Right lung (tissue), 5 donors: Measurements from ENCODE around the gene PDGFRA. TPM values are rescaled to one million over a fixed set of nuclear protein-coding genes. Genes with fewer than 3 reads are reported as not detected.

ENCODE experiments used
- DNase-seq, 2 donors: peaks; one replicate each; pipeline ENCODE4 v3.0.0-alpha.2; 2013
- polyA plus RNA-seq, 5 donors: library from polyadenylated mRNA; unstranded; fragments of 120-200 nt; gene quantifications; one replicate each; pipeline versions ENCODE4 v1.2.1 to v1.2.3, GENCODE V29; 2013; ENCODE audit warnings: inconsistent platforms in 1 of 5, low replicate concordance in 1 of 5; ENCODE audit not compliant: insufficient read length in 5 of 5, insufficient read depth in 1 of 5

The PDGFRA gene
- polyA plus RNA-seq, 5 donors: 70.5 to 149 (median 125) TPM

GRCh38 chr4:54254116-54254914 lies 25.2 kb downstream of the PDGFRA start:
- peak in 1 of 2 donors; percentile 4 for DNase-seq

- peak in 1 of 2 donors; percentile 8 for DNase-seq
These were observed 25.8 kb downstream of the PDGFRA start for GRCh38 chr4:54254915-54255246.

GRCh38 chr4:54255881-54256280 lies 26.8 kb downstream of the PDGFRA start:
- DNase-seq: no peak

- no peak for DNase-seq
These were observed 27.7 kb downstream of the PDGFRA start for GRCh38 chr4:54256491-54257486.

DNA sequence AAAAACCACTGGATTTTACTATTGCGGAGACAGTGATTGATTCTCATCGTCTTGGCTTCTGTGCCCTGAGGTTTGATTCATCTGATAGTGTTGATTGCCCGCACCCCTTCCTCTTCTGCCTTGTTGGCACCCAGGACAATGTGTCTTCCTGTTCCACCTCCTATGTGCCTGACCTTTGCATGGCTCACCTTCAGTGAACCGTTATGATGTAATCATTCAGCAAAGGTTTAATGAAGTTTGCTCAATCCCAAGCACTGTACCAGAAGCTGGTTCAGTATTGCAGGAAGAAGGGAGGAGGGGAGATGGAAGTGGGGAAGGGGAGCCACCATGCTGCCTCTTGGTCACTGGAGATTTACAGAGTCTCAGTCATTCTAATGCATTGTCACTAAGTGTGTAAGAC lies 36.3 kb downstream of the PDGFRA start:
- no peak for DNase-seq

- no peak for DNase-seq
These were observed 39.1 kb downstream of the PDGFRA start for GRCh38 chr4:54268151-54268550.

DNA sequence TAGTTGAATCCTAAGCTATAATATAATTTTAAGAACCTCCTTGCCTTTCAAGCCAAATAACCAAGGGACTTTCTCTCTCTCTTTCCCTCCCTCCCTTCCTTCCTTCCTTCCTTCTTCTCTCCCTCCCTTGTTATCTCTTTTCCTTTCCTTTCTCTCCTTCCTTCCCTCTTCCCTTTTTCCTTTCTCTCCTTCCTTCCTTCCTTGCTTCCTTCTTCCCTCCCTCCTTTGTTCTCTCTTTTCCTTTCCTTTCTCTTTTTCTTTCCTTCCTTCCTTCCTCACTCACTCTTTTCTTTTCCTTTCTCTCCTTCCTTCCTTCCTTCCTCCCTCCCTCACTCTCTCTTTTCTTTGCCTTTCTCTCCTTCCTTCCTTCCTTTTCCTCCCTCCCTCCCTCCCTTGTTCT lies 42.4 kb downstream of the PDGFRA start:
- no peak for DNase-seq

GRCh38 chr4:54272051-54272450 lies 43.0 kb downstream of the PDGFRA start:
- no peak for DNase-seq

DNA sequence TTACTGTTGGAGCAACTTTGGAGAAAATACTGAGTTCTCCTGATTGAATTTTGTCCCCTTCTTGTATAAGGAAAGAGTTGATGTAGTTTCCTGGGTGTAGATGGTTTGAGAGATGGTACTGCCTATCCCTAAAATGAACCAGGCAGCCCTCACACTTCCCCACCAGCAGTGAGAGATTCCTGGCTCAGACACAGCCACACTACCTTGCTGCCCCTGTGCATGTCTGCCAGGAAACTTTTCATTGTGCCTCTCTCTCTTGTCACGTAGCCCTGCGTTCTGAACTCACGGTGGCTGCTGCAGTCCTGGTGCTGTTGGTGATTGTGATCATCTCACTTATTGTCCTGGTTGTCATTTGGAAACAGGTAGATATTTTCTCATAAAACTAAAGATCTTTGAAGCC lies 45.2 kb downstream of the PDGFRA start:
- no peak for DNase-seq

- no peak for DNase-seq
These were observed 45.9 kb downstream of the PDGFRA start for GRCh38 chr4:54274795-54275665.

- DNase-seq: no peak
These were observed 47.7 kb downstream of the PDGFRA start for GRCh38 chr4:54276641-54277430.

GRCh38 chr4:54277691-54278090 lies 48.6 kb downstream of the PDGFRA start:
- DNase-seq: no peak

GRCh38 chr4:54278216-54278615 lies 49.1 kb downstream of the PDGFRA start:
- no peak for DNase-seq

- DNase-seq: peak in 1 of 2 donors; percentile 9
These were observed 52.1 kb downstream of the PDGFRA start for GRCh38 chr4:54281054-54281766.

GRCh38 chr4:54282837-54283236 lies 53.7 kb downstream of the PDGFRA start:
- no peak for DNase-seq

- DNase-seq: no peak
These were observed 60.2 kb downstream of the PDGFRA start for GRCh38 chr4:54289316-54289715.

- no peak for DNase-seq
These were observed 61.9 kb downstream of the PDGFRA start for GRCh38 chr4:54290980-54291379.

DNA sequence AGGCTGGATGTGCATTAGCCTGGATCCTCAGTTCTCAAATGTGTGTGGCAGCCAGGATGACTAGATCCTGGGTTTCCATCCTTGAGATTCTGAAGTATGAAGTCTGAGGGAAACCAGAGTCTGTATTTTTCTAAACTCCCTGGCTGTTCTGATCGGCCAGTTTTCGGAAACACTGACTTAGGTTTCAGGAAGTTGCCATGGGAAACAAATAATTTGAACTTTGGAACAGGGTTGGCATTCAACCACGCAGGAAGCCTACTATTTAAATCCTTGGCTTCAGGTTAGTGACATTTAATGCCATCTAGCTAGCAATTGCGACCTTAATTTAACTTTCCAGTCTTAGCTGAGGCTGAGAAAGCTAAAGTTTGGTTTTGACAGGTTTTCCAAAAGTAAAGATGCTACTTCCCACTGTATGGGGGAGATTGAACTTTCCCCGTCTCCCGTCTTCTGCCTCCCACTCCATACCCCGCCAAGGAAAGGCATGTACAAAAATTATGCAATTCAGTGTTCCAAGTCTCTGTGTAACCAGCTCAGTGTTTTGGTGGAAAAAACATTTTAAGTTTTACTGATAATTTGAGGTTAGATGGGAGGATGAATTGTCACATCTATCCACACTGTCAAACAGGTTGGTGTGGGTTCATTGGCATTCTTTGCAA lies 67.6 kb downstream of the PDGFRA start:
- no peak for DNase-seq

GRCh38 chr4:54308110-54308509 lies 79.0 kb downstream of the PDGFRA start:
- DNase-seq: no peak
